Effector memory CD4-positive, alpha-beta T cell (primary cell): ENCODE data around the gene TOR2A.

Experiments
- DNase-seq, 3 donors: peaks; one replicate each; pipeline ENCODE4 v3.0.0-alpha.2; 2020
- H3K27ac ChIP-seq: 2 replicates; pipeline ENCODE4 v1.7.0; 2013; ENCODE audit warnings: mild to moderate bottlenecking, low read length, moderate library complexity; ENCODE audit not compliant: insufficient read depth, poor library complexity, severe bottlenecking
- H3K27me3 ChIP-seq: replicated peaks from 2 replicates; pipeline ENCODE4 v1.7.0; 2013; ENCODE audit warnings: mild to moderate bottlenecking, low read length; ENCODE audit not compliant: insufficient read depth, control insufficient read depth, poor library complexity, severe bottlenecking
- H3K36me3 ChIP-seq: 2 replicates; pipeline ENCODE4 v1.7.0; 2013; ENCODE audit warnings: mild to moderate bottlenecking, low read length, moderate library complexity; ENCODE audit not compliant: control insufficient read depth, insufficient read depth
- H3K4me1 ChIP-seq: 2 replicates; pipeline ENCODE4 v1.7.0; 2013; ENCODE audit warnings: low read length, mild to moderate bottlenecking; ENCODE audit not compliant: control insufficient read depth, insufficient read depth, poor library complexity, severe bottlenecking
- H3K4me3 ChIP-seq: 2 replicates; pipeline ENCODE4 v1.7.0; 2013; ENCODE audit warnings: low read length, low read depth, mild to moderate bottlenecking; ENCODE audit not compliant: insufficient read depth, poor library complexity, severe bottlenecking
- H3K9me3 ChIP-seq: 2 replicates; pipeline ENCODE4 v1.7.0; 2013; ENCODE audit warnings: mild to moderate bottlenecking, low read length, moderate library complexity; ENCODE audit not compliant: control insufficient read depth

Gene TOR2A

GRCh38 chr9:127731938-127732337 lies 3.2 kb downstream of the TOR2A start:
- no peak for DNase-seq
- Histone ChIP-seq H3K4me1 (peaks cover 12% of the 10 kb centered on the region), H3K27ac (no peak overlapping the region)

GRCh38 chr9:127730799-127731410 lies 4.2 kb downstream of the TOR2A start:
- Histone ChIP-seq H3K36me3 (no peaks in the 10 kb centered on the region), H3K4me1 (peaks cover 11% of the 10 kb centered on the region), H3K27ac (no peak overlapping the region), H3K27me3 (no peaks in the 10 kb centered on the region), H3K9me3 (no peaks in the 10 kb centered on the region), H3K4me3 (no peak overlapping the region)
- DNase-seq = no peak

More at GRCh38 chr9:127731938-127732337, 3.2 kb downstream of the TOR2A start:
- Histone ChIP-seq H3K9me3 (no peaks in the 10 kb centered on the region), H3K4me3 (no peak overlapping the region), H3K27me3 (no peaks in the 10 kb centered on the region), H3K36me3 (no peaks in the 10 kb centered on the region)

GRCh38 chr9:127730262-127730661 lies 4.8 kb downstream of the TOR2A start:
- H3K4me3 ChIP-seq = no peak overlapping the region
- no peaks in the 10 kb centered on the region for H3K9me3 ChIP-seq
- no peak overlapping the region for H3K27ac ChIP-seq
- H3K36me3 ChIP-seq = no peaks in the 10 kb centered on the region
- DNase-seq = no peak
- peaks cover 5% of the 10 kb centered on the region for H3K4me1 ChIP-seq
- no peaks in the 10 kb centered on the region for H3K27me3 ChIP-seq

- Histone ChIP-seq H3K4me1 (peaks cover 5% of the 10 kb centered on the region), H3K27ac (no peak overlapping the region), H3K27me3 (no peaks in the 10 kb centered on the region), H3K36me3 (no peaks in the 10 kb centered on the region), H3K9me3 (no peaks in the 10 kb centered on the region), H3K4me3 (no peak overlapping the region)
- no peak for DNase-seq
These were observed 5.4 kb downstream of the TOR2A start for GRCh38 chr9:127729522-127730256.

- DNase-seq = no peak
- no peak overlapping the region for H3K4me3 ChIP-seq
- H3K9me3 ChIP-seq = no peaks in the 10 kb centered on the region
- H3K27me3 ChIP-seq = no peaks in the 10 kb centered on the region
- no peaks in the 10 kb centered on the region for H3K4me1 ChIP-seq
- H3K36me3 ChIP-seq = no peaks in the 10 kb centered on the region
- no peak overlapping the region for H3K27ac ChIP-seq
These were observed 6.3 kb downstream of the TOR2A start for GRCh38 chr9:127728808-127729207.

GRCh38 chr9:127726871-127727270 lies 8.2 kb downstream of the TOR2A start:
- H3K4me1 ChIP-seq = no peaks in the 10 kb centered on the region
- H3K9me3 ChIP-seq = no peaks in the 10 kb centered on the region
- no peaks in the 10 kb centered on the region for H3K36me3 ChIP-seq
- H3K27me3 ChIP-seq = no peaks in the 10 kb centered on the region
- no peak overlapping the region for H3K27ac ChIP-seq
- no peak overlapping the region for H3K4me3 ChIP-seq
- no peak for DNase-seq

- no peak for DNase-seq
- no peaks in the 10 kb centered on the region for H3K27me3 ChIP-seq
These were observed 11.1 kb downstream of the TOR2A start for GRCh38 chr9:127724012-127724411.

GRCh38 chr9:127723444-127723843 lies 11.7 kb downstream of the TOR2A start:
- H3K27me3 ChIP-seq = no peaks in the 10 kb centered on the region
- H3K36me3 ChIP-seq = no peaks in the 10 kb centered on the region
- no peak overlapping the region for H3K27ac ChIP-seq
- DNase-seq = no peak
- H3K9me3 ChIP-seq = no peaks in the 10 kb centered on the region
- H3K4me3 ChIP-seq = no peak overlapping the region
- H3K4me1 ChIP-seq = peaks cover 14% of the 10 kb centered on the region

More at GRCh38 chr9:127724012-127724411, 11.1 kb downstream of the TOR2A start:
- Histone ChIP-seq H3K4me1 (peaks cover 14% of the 10 kb centered on the region), H3K9me3 (no peaks in the 10 kb centered on the region), H3K27ac (no peak overlapping the region), H3K4me3 (no peak overlapping the region), H3K36me3 (no peaks in the 10 kb centered on the region)

GRCh38 chr9:127723013-127723412 lies 12.1 kb downstream of the TOR2A start:
- H3K36me3 ChIP-seq = no peaks in the 10 kb centered on the region
- H3K27ac ChIP-seq = no peak overlapping the region
- no peak overlapping the region for H3K4me3 ChIP-seq
- H3K27me3 ChIP-seq = no peaks in the 10 kb centered on the region
- no peak for DNase-seq
- peaks cover 14% of the 10 kb centered on the region for H3K4me1 ChIP-seq
- no peaks in the 10 kb centered on the region for H3K9me3 ChIP-seq

- H3K9me3 ChIP-seq = no peaks in the 10 kb centered on the region
- H3K4me3 ChIP-seq = no peak overlapping the region
- no peaks in the 10 kb centered on the region for H3K36me3 ChIP-seq
- H3K27ac ChIP-seq = no peak overlapping the region
- H3K27me3 ChIP-seq = no peaks in the 10 kb centered on the region
- H3K4me1 ChIP-seq = peaks cover 14% of the 10 kb centered on the region
- no peak for DNase-seq
These were observed 12.9 kb downstream of the TOR2A start for GRCh38 chr9:127722055-127722745.
